ENCODE results near the gene PROCA1. TPM values are rescaled to one million over a fixed set of nuclear protein-coding genes. Genes with fewer than 3 reads are reported as not detected.

The PROCA1 gene
- total RNA-seq, 1 experiment from 2014 or later, result 4.9 TPM

DNA sequence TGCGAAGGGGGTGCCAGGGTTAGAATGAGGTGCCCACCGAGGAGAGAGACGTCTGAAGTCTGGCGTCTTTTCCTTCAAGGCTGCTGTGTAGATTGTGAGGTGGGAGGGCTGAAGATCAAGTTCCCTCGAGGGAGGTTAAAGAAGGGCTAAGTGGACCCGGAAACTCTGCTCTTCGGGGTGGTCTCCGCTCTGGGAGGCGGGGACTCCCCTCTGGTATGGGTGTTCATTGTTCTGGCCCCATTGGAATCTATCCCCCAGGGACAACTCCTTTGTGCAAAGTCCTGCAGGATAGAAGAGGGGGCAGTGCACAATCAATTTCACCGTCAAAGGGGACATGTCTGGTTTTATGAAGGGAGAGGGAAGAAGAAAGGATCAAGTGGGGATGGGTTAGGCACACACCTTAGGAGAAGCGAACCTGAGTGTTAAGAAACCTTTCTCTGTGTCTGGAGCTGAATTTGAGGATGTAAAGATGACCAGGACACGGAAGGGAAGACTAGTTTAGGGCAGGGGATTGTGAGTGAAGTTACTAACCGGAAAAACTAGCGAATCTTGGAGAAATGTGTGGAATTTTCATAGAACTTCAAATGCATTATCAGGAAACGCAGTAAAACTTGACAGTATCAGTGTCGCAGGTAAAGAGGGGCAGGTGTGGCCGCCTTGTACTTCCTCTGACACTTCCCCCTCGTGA lies 6.8 kb upstream of the PROCA1 start:
- POLR2A ChIA-PET, result interaction anchor here (1.3 kb wide), 1 partner anchor 74 kb away, joined by 4 read pairs; the partner anchor contains the start of gene BLTP2
- H3K36me3 ChIP-seq (ENCODE audit: control insufficient read depth, insufficient read depth, low read length), result peaks cover 29% of the 10 kb centered on the region
- no TSS peak for BruUV-seq (replicated peaks)
- H3K27me3 ChIP-seq (ENCODE audit: control insufficient read depth, insufficient read depth, low read length), result no peaks in the 10 kb centered on the region
- H3K4me3 ChIP-seq (ENCODE audit: low read depth in 2 of 2, low read length in 2 of 2), result peak overlapping the region; percentile 58 to 88
- intact Hi-C loops (cut with micrococcal nuclease; ENCODE audit: unreplicated experiment), result no loop called here
- no peak for ATAC-seq
- TF ChIP-seq SIN3A (IDR thresholded peaks at IDR 0.05; ENCODE audit: borderline replicate concordance, insufficient read depth, low read depth, low read length) (no peak), POLR2AphosphoS5 (IDR thresholded peaks at IDR 0.05; ENCODE audit: low read depth, low read length) (no peak; the same call in 1 of the 2 replicates), TCF7L2 (IDR thresholded peaks at IDR 0.05; ENCODE audit: low read depth, low read length) (no peak)
- TF ChIP-seq, protein P1, sequence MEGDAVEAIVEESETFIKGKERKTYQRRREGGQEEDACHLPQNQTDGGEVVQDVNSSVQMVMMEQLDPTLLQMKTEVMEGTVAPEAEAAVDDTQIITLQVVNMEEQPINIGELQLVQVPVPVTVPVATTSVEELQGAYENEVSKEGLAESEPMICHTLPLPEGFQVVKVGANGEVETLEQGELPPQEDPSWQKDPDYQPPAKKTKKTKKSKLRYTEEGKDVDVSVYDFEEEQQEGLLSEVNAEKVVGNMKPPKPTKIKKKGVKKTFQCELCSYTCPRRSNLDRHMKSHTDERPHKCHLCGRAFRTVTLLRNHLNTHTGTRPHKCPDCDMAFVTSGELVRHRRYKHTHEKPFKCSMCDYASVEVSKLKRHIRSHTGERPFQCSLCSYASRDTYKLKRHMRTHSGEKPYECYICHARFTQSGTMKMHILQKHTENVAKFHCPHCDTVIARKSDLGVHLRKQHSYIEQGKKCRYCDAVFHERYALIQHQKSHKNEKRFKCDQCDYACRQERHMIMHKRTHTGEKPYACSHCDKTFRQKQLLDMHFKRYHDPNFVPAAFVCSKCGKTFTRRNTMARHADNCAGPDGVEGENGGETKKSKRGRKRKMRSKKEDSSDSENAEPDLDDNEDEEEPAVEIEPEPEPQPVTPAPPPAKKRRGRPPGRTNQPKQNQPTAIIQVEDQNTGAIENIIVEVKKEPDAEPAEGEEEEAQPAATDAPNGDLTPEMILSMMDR (IDR thresholded peaks at IDR 0.05), result no peak
- TF ChIP-seq, protein P2, sequence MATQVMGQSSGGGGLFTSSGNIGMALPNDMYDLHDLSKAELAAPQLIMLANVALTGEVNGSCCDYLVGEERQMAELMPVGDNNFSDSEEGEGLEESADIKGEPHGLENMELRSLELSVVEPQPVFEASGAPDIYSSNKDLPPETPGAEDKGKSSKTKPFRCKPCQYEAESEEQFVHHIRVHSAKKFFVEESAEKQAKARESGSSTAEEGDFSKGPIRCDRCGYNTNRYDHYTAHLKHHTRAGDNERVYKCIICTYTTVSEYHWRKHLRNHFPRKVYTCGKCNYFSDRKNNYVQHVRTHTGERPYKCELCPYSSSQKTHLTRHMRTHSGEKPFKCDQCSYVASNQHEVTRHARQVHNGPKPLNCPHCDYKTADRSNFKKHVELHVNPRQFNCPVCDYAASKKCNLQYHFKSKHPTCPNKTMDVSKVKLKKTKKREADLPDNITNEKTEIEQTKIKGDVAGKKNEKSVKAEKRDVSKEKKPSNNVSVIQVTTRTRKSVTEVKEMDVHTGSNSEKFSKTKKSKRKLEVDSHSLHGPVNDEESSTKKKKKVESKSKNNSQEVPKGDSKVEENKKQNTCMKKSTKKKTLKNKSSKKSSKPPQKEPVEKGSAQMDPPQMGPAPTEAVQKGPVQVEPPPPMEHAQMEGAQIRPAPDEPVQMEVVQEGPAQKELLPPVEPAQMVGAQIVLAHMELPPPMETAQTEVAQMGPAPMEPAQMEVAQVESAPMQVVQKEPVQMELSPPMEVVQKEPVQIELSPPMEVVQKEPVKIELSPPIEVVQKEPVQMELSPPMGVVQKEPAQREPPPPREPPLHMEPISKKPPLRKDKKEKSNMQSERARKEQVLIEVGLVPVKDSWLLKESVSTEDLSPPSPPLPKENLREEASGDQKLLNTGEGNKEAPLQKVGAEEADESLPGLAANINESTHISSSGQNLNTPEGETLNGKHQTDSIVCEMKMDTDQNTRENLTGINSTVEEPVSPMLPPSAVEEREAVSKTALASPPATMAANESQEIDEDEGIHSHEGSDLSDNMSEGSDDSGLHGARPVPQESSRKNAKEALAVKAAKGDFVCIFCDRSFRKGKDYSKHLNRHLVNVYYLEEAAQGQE (IDR thresholded peaks at IDR 0.05; ENCODE audit: insufficient read depth in 1 of 2, low read depth in 2 of 2, low read length in 1 of 2), result no peak
- H3K4me1 ChIP-seq (ENCODE audit: control insufficient read depth, insufficient read depth, low read length), result peaks cover 42% of the 10 kb centered on the region
- in situ Hi-C loops (cut with HindIII; ENCODE audit: low pct_unique_long_range_greater_than_20kb, low sequenced_read_pairs), result no loop called here
- H3K9me3 ChIP-seq (ENCODE audit: control insufficient read depth, insufficient read depth, low read depth, low read length), result no peaks in the 10 kb centered on the region
- no peak for DNase-seq (ENCODE audit: low read depth, low spot score)
- CTCF ChIA-PET, result no interaction called here
- H3K27ac ChIP-seq (ENCODE audit: low read length), result peak overlapping the region; percentile 99

DNA sequence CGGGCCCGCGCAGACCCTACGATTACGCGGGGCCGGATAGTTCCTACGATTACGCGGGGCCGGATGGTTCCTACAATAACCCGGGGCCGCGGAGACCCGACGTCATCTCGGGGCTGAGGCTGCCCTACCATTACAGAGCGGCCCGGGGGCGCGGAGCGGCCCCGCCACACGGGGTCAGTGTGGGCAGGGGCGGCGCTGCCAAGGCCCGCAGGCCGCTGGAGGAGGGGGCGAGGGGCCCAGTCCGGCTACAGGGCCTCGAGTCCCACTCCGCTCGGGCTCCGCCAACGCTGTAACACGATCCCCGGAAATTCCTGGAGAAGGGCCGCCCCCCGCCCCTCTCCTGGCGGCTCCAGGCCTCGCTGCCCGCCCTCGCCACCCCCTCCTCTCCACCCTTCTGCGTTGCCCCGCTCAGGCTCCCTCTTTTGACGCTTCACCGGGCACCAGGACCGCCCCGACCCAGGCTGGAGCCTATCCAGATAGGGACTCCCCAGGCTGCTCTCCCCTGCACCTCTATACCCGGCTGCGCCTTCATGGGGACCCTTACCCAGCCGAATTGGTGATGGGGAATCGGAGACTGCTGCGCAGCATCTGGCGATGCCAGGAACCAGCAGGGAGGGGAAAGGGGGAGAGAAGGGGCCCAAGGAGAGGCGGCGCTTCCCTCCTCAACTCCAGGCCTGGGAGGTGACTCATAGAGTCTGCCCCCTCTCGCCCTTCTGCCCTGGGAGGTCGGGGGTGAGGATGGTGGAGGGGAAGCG lies 6.1 kb upstream of the PROCA1 start, which contains the start of gene RAB34:
TSS of gene RAB34 (minus strand) at position 291 of the 755 bp plus-strand sequence. CDS start 602 bp downstream, outside the sequence.
- CTCF ChIA-PET, result no interaction called here
- no peak for DNase-seq (ENCODE audit: low read depth, low spot score)

More for the DNA sequence above, 6.1 kb upstream of the PROCA1 start, which contains the start of gene RAB34:
- no TSS peak for BruUV-seq (replicated peaks)
- Histone ChIP-seq H3K36me3 (ENCODE audit: control insufficient read depth, insufficient read depth, low read length) (peaks cover 22% of the 10 kb centered on the region), H3K27me3 (ENCODE audit: control insufficient read depth, insufficient read depth, low read length) (no peaks in the 10 kb centered on the region), H3K9me3 (ENCODE audit: control insufficient read depth, insufficient read depth, low read depth, low read length) (no peaks in the 10 kb centered on the region), H3K27ac (ENCODE audit: low read length) (peak within 1 kb of the TSS; percentile 99), H3K4me3 (ENCODE audit: low read depth in 2 of 2, low read length in 2 of 2) (peak within 1 kb of the TSS; percentile 58 to 88), H3K4me1 (ENCODE audit: control insufficient read depth, insufficient read depth, low read length) (peaks cover 37% of the 10 kb centered on the region)
- intact Hi-C loops (cut with micrococcal nuclease; ENCODE audit: unreplicated experiment) (no loop called here), in situ Hi-C loops (cut with HindIII; ENCODE audit: low pct_unique_long_range_greater_than_20kb, low sequenced_read_pairs) (no loop called here)
- peak; percentile 65 for ATAC-seq
- POLR2A ChIA-PET, result no interaction called here
- TF ChIP-seq SIN3A (IDR thresholded peaks at IDR 0.05; ENCODE audit: borderline replicate concordance, insufficient read depth, low read depth, low read length) (peak; percentile 90; the same call in 1 of the 2 replicates), TCF7L2 (IDR thresholded peaks at IDR 0.05; ENCODE audit: low read depth, low read length) (no peak), POLR2AphosphoS5 (IDR thresholded peaks at IDR 0.05; ENCODE audit: low read depth, low read length) (peak; percentile 80)
- TF ChIP-seq, protein P2 (IDR thresholded peaks at IDR 0.05; ENCODE audit: insufficient read depth in 1 of 2, low read depth in 2 of 2, low read length in 1 of 2), result no peak
- TF ChIP-seq, protein P1 (IDR thresholded peaks at IDR 0.05), result peak; percentile 70
